Stimulated activated CD4-positive, alpha-beta T cell treated with anti-CD3 and anti-CD28 coated beads, Interleukin-12 subunit alpha, Interleukin-12 subunit beta, amount 100 ng/mL, for 4 hours (primary cell): ENCODE data around the gene MSMP.

Experiments
- DNase-seq: peaks from one replicate; pipeline ENCODE4 v3.0.0-alpha.2; 2020

The MSMP gene

GRCh38 chr9:35771075-35771433 is 17.0 kb upstream of the MSMP start:
- no peak for DNase-seq

- DNase-seq = no peak
Measured at GRCh38 chr9:35769763-35770162, 15.7 kb upstream of the MSMP start.

GRCh38 chr9:35767458-35767857 is 13.4 kb upstream of the MSMP start:
- no peak for DNase-seq

DNA sequence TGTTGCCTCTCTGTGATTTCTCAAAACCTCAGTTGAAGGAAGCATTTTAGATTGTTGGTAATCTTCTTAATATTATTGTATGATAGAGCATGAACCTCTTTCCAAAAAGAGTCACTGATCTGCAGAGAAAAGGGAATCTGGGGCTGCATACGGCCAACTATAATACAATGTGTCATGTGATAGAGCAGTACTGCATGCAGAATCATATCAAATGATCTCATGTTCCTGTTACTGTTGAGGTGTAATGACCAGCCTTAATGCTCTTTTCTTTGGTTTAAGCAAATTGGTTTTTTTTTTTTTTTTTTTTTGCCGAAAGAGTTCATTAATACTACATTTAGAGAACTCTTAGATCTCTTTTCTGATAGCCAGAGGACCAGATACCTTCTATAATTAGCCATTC is 12.9 kb upstream of the MSMP start:
- no peak for DNase-seq

- no peak for DNase-seq
Measured at GRCh38 chr9:35763803-35764202, 9.7 kb upstream of the MSMP start.

DNA sequence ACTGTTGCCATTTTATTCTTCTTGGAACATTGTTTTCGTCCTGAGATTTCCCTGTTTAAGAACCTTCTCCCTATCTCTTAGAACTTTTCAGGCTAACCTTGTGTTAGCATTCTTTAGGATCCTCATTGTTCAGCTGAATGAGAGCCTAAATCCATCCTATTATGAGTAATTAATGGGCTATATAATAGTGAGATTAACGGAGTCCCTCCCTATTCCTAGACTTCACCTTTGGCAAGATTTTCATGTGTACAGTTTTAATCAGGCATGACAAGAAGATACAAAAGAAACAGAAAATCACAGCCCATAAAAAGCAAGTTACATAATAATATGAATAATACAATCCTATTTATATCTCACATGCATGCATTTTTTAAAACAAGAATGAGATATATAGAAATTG is 9.1 kb upstream of the MSMP start:
- no peak for DNase-seq

DNA sequence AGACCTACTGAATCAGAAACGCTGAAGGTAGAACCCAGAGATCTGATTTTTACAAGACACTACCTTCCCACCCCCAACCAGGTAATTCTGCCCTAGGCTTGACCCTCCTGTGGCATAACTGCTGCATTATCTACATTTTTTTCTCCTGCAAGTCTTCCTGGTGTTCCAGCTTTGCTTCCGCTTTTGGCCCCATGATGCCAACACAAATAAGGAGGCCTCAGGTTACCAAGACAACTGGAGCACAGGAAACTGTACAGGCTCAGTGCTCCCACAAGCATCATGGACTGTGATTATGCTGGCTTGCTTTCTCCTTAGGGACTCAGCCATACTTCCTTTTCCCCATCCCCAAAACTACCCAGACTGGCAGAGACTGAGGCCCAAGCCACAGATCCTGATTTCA is 6.6 kb upstream of the MSMP start:
- DNase-seq = no peak

GRCh38 chr9:35759795-35760194 is 5.7 kb upstream of the MSMP start:
- DNase-seq = no peak

DNA sequence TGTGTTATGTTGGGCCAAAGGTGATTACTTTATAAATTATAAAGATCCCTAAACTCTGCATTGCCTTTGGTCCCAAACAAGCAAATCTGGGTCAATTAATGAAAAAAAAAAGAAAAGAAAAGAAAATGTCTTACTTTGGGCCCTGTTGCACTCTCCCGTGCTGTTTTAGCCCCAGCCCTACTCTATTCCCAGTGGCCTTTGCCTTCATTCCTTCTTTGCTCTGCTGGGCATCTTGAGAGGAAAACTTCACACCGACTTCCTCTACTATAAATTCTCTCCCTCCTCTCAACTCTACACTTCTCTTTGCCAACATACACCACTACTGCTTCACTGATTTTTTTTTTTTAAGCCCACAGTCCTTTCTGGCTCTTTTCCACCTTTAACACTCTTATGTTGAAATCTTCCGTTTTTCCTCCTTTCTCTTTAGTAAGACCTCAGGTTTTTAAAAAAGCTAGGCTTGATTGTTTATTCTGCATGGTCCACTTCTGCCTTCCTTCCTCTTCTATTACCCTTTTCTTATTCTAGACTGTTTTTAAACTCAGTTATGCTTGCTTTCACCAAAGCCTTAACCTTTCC is 4.5 kb upstream of the MSMP start:
- DNase-seq = no peak

- DNase-seq = no peak
Measured at GRCh38 chr9:35757892-35758275, 3.8 kb upstream of the MSMP start.

GRCh38 chr9:35757226-35757891 is 3.3 kb upstream of the MSMP start:
- DNase-seq = peak; percentile 23

- peak; percentile 81 for DNase-seq
Measured at GRCh38 chr9:35756275-35757225, 2.5 kb upstream of the MSMP start.

GRCh38 chr9:35755071-35755470 is 995 bp upstream of the MSMP start:
- DNase-seq = no peak

GRCh38 chr9:35753466-35753865 is 610 bp downstream of the MSMP start:
- DNase-seq = no peak

- DNase-seq = no peak
Measured at GRCh38 chr9:35750256-35750531, 3.9 kb downstream of the MSMP start.

DNA sequence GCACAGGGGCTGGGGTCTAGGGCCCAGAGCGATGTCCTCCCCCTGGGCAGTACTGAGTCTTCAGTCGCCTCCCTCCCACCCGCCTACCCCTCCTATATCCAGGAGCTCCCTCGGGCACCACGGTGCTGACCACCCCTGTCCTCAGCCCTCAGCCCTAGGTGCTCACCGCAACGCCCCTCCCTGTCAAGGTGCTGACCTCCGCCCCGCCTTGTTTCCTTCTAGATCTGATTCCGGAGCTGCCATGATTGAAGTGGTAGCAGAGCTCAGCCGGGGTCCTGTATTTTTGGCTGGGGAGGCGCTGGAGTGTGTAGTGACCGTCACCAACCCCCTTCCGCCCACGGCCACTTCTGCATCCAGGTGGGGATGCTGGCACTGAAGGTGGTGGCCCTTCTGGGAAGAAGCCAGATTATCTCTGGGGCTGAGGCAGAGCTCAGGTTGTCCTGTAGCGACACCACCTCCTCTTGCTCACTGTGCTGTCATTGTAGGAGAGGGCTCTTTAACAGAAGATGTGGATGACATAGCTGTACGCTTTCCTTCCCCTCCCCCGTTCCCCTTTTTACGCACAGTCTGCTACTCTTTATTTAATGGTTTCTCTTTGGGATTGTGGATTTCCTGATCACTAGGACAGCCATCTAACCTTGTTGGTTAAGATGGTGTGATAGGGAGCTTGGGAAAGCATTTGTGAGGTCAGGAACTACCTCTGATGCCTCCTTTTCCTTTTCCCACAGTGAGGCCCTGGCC is 4.4 kb downstream of the MSMP start:
- DNase-seq = peak; percentile 25

DNA sequence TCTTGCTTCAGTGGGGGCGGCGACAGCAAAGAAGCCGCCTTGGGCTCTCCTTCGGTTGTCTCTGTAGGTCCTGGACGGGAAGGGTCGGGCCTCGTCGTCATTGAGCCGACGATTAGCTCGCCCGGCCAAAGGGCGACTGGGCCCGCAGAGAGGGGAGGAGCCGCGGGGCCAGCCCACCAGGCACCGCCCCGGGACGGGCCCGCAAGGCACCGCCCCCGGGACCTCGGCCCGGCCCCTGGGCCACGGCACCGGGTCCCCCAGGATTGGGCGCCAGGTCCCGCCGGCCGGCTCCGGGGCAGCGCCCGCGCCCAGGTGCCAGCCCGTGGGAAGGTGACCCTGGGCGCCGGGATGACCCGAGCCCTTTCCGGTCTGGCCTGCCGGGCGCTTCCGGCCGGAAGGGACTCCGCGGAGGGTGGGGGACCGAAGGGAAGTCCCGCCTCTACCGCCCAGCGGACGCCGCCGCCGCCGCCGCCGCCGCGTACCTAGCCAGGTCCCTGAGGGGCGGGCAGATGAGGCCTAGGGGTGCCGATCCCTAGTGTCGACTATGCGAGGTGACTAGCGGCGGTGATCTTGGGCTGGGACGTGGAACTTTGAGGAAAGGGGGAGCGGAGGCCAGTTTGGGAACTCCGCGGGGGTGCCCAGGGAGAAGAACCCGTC is 5.1 kb downstream of the MSMP start, which contains the start of the genes GBA2 and RGP1:
GBA2 (minus strand) TSS at position 371 of the 657 bp plus-strand sequence. CDS start 524 bp downstream, outside the sequence.
RGP1 (plus strand) TSS at position 430 of the 657 bp plus-strand sequence. CDS start 469 bp downstream, outside the sequence.
- DNase-seq = peak; percentile 69

DNA sequence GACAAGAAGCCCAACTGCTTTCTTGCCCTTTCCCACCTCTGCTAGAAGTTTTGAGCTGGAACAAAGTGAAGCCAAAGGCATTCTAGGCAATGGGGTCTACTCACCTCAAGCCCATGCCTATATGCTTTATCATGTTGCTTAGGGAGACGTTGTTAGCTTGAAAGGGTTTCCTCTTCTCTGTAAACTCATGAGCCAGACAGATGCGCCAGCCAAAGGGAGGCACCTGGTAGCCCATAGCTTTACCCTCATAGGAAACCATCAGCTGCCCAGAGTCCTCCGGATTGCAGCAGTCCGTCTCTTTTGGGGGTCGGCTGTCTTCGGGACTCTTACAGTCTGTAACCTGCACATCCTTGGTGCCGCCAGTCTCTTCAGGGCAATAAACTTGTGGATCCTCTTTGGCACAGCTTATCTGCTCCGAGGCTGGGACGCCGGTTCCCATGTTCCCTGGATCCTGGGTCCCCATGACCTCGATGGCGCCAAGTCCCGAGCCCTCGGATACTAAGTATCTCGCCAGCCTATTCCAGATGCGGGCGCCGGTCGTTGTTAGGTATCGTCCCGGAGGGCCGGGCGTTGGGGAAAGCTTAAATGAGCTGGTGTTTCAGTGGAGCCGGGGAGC is 5.7 kb downstream of the MSMP start:
- peak; percentile 8 for DNase-seq

GRCh38 chr9:35746583-35746982 is 7.5 kb downstream of the MSMP start:
- DNase-seq = no peak

DNA sequence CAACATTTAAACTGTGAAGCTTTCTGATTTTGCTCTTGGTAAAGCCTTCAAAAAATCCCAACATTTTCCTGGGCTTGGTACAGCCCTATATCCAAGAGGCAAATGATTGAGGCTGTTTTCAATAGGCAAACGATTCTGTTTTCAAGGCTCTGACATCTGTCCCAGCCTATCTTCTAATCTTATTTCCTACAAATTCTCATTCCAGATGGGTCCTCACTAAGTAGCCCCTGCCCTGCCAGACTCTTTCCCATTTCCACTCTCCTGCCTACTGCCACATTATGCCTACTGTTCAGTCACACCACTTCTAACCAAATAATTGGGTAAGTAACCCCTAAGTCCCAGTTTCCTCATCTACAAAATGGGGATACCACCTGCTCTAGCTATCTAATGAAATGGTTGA is 8.5 kb downstream of the MSMP start:
- no peak for DNase-seq

GRCh38 chr9:35743880-35744518 is 10.1 kb downstream of the MSMP start:
- DNase-seq = no peak

DNA sequence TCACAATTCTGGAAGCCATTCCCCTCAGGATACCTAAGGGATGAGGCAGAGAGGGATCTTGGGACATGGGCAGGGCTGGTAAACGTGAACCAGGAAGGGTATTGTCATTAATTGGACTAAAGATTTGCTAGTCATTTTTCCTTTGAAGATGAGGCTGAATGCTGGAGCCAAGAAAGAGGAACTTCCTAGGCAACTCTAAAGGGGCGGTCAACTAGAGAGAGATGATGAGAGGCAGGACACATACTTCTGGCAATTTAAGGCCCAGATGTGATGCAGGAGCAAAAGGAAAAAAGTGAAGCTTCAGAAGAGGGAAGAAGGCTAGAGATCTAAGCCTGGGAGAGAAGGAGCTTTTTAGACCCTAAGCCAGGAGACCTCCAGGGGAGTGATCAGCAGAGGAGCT is 10.6 kb downstream of the MSMP start:
- DNase-seq = no peak
